H1 (cell line): ENCODE measurements around the gene SFT2D1. TPM values are rescaled to one million over a fixed set of nuclear protein-coding genes. Genes with fewer than 3 reads are reported as not detected.

Experiments
- CTCF ChIA-PET: fragments of 300-600 bp; sonication (Branson Sonifier 250); formaldehyde crosslinking; loops from one replicate; lab custom pipeline; 2021; ENCODE audit not compliant: partially characterized antibody; lab: Charles Lee
- POLR2A ChIA-PET: fragments of 300-600 bp; sonication (Branson Sonifier 250); formaldehyde crosslinking; loops from one replicate; lab custom pipeline; 2021; ENCODE audit warnings: inconsistent platforms; ENCODE audit not compliant: partially characterized antibody; lab: Charles Lee
- DNase-seq, 2 experiments: peaks; one replicate each; pipeline versions ENCODE4 v3.0.0 to v3.0.0-alpha.2; 2010 to 2022; ENCODE audit warnings: low spot score in 2 of 2, low read depth in 1 of 2, mixed read lengths in 1 of 2
- FAIRE-seq: peaks from 2 replicates; lab custom pipeline; 2011; peaks lifted over from hg19 to GRCh38; lab: Jason Lieb, UNC
- H2AFZ ChIP-seq: 2 replicates; pipeline ENCODE4 v1.8.1; 2012; ENCODE audit warnings: low read length, inconsistent platforms
- H2AK5ac ChIP-seq: 2 replicates; pipeline ENCODE4 v1.6.1; 2013; ENCODE audit warnings: low read depth, low read length
- H2BK120ac ChIP-seq: replicated peaks from 2 replicates; pipeline ENCODE3; 2013; ENCODE audit warnings: low read depth, low read length, inconsistent platforms
- H2BK12ac ChIP-seq: 2 replicates; pipeline ENCODE4 v1.6.1; 2013; ENCODE audit warnings: low read depth, low read length
- H2BK15ac ChIP-seq: 2 replicates; pipeline ENCODE4 v1.6.1; 2013; ENCODE audit warnings: low read length
- H2BK20ac ChIP-seq: 2 replicates; pipeline ENCODE4 v1.6.1; 2013; ENCODE audit warnings: low read length
- H2BK5ac ChIP-seq: 2 replicates; pipeline ENCODE4 v1.6.1; 2013; ENCODE audit warnings: low read depth, low read length
- H3K14ac ChIP-seq: 2 replicates; pipeline ENCODE4 v1.6.1; 2013; ENCODE audit warnings: inconsistent platforms; ENCODE audit not compliant: insufficient read length
- H3K18ac ChIP-seq: 2 replicates; pipeline ENCODE4 v1.6.1; 2013; ENCODE audit warnings: low read length; ENCODE audit errors: extremely low read depth
- H3K23ac ChIP-seq: 2 replicates; pipeline ENCODE4 v1.6.1; 2013; ENCODE audit warnings: inconsistent platforms; ENCODE audit not compliant: insufficient read length
- H3K23me2 ChIP-seq: 2 replicates; pipeline ENCODE4 v1.6.1; 2013; ENCODE audit warnings: low read depth, low read length
- H3K27ac ChIP-seq: 2 replicates; pipeline ENCODE4 v1.6.1; 2011; ENCODE audit warnings: low read depth, low read length, inconsistent platforms
- H3K27me3 ChIP-seq, 4 experiments: replicated peaks in 1 of 4; 1 replicate in 1 of 4; 2 replicates in 3 of 4; pipeline versions ENCODE4 v1.6.1 to v1.8.1; 2011 to 2013; ENCODE audit warnings: low read length in 3 of 4, mild to moderate bottlenecking in 3 of 4, inconsistent platforms in 2 of 4, mixed read lengths in 2 of 4, moderate library complexity in 1 of 4; ENCODE audit not compliant: control insufficient read depth in 3 of 4, insufficient read depth in 3 of 4; ENCODE audit errors: extremely low read depth in 1 of 4
- H3K36me3 ChIP-seq, 4 experiments: 2 replicates each; pipeline versions ENCODE4 v1.6.1 to v1.8.1; 2011 to 2013; ENCODE audit warnings: mild to moderate bottlenecking in 4 of 4, low read length in 3 of 4, moderate library complexity in 2 of 4, control low read depth in 1 of 4, inconsistent platforms in 1 of 4; ENCODE audit not compliant: insufficient read depth in 4 of 4, control insufficient read depth in 2 of 4
- H3K4ac ChIP-seq: replicated peaks from 2 replicates; pipeline ENCODE3; 2013; ENCODE audit warnings: low read length, low read depth, mixed read lengths, inconsistent platforms; ENCODE audit not compliant: insufficient read length
- H3K4me1 ChIP-seq, 4 experiments: replicated peaks in 1 of 4; 1 replicate in 1 of 4; 2 replicates in 3 of 4; pipeline versions ENCODE4 v1.6.1 to v1.8.1; 2011 to 2013; ENCODE audit warnings: low read length in 3 of 4, inconsistent platforms in 2 of 4, mixed read lengths in 1 of 4; ENCODE audit not compliant: insufficient read depth in 4 of 4, control insufficient read depth in 3 of 4
- H3K4me2 ChIP-seq, 2 experiments: 2 replicates each; pipeline versions ENCODE4 v1.6.1 to v1.8.1; 2011 to 2013; ENCODE audit warnings: low read depth in 2 of 2, low read length in 2 of 2, control low read depth in 1 of 2, inconsistent platforms in 1 of 2, mild to moderate bottlenecking in 1 of 2; ENCODE audit not compliant: insufficient read depth in 1 of 2
- H3K4me3 ChIP-seq, 4 experiments: fragments of 200-600, 300-600 bp in 1 of 4; sonication (generic), shearing (Covaris generic), sonication (Bioruptor Twin) in 1 of 4; 2 replicates each; pipeline versions ENCODE4 v1.5.1 to v1.8.1; 2011 to 2016; ENCODE audit warnings: low read length in 4 of 4, low read depth in 3 of 4, control low read depth in 2 of 4, inconsistent platforms in 2 of 4, mild to moderate bottlenecking in 2 of 4, mixed read lengths in 1 of 4, moderate library complexity in 1 of 4; ENCODE audit not compliant: insufficient read depth in 2 of 4; ENCODE audit errors: extremely low read depth in 1 of 4
- H3K56ac ChIP-seq: replicated peaks from 2 replicates; pipeline ENCODE3; 2013; ENCODE audit warnings: low read depth, mild to moderate bottlenecking, mixed read lengths, low read length, inconsistent platforms; ENCODE audit not compliant: insufficient read length
- H3K79me1 ChIP-seq: 2 replicates; pipeline ENCODE4 v1.6.1; 2013; ENCODE audit warnings: low read depth, low read length, control low read depth
- H3K79me2 ChIP-seq, 2 experiments: 2 replicates each; pipeline versions ENCODE4 v1.6.1 to v1.8.1; 2012 to 2013; ENCODE audit warnings: low read length in 2 of 2, mild to moderate bottlenecking in 2 of 2, inconsistent platforms in 1 of 2; ENCODE audit not compliant: insufficient read depth in 2 of 2, control insufficient read depth in 1 of 2
- H3K9ac ChIP-seq, 4 experiments: replicated peaks in 1 of 4; 1 replicate in 1 of 4; 2 replicates in 3 of 4; pipeline versions ENCODE4 v1.6.1 to v1.8.1; 2011 to 2013; ENCODE audit warnings: low read depth in 3 of 4, low read length in 3 of 4, control low read depth in 2 of 4, mild to moderate bottlenecking in 2 of 4, moderate library complexity in 2 of 4, inconsistent platforms in 1 of 4; ENCODE audit errors: extremely low read depth in 1 of 4
- H3K9me3 ChIP-seq, 2 experiments: 2 replicates each; pipeline versions ENCODE4 v1.6.1 to v1.8.1; 2012 to 2013; ENCODE audit warnings: mild to moderate bottlenecking in 2 of 2, moderate library complexity in 2 of 2, control low read depth in 1 of 2, inconsistent platforms in 1 of 2, low read depth in 1 of 2, low read length in 1 of 2, mixed read lengths in 1 of 2; ENCODE audit not compliant: insufficient read depth in 2 of 2
- H4K20me1 ChIP-seq, 2 experiments: replicated peaks in 1 of 2; 2 replicates each; pipeline versions ENCODE3 to v1.8.1; 2011 to 2013; ENCODE audit warnings: inconsistent platforms in 2 of 2, low read length in 2 of 2, mild to moderate bottlenecking in 1 of 2; ENCODE audit not compliant: insufficient read depth in 2 of 2, control insufficient read depth in 1 of 2
- H4K5ac ChIP-seq: 2 replicates; pipeline ENCODE4 v1.6.1; 2013; ENCODE audit warnings: low read length, low read depth, mixed read lengths, inconsistent platforms; ENCODE audit not compliant: insufficient read length
- H4K8ac ChIP-seq: 2 replicates; pipeline ENCODE4 v1.8.0; 2013; ENCODE audit warnings: mild to moderate bottlenecking, moderate library complexity, low read length, inconsistent platforms; ENCODE audit not compliant: insufficient read depth; ENCODE audit errors: extremely low read depth
- H4K91ac ChIP-seq: replicated peaks from 2 replicates; pipeline ENCODE3; 2013; ENCODE audit warnings: low read length, mixed read lengths, inconsistent platforms; ENCODE audit not compliant: insufficient read length
- CBX8 ChIP-seq: fragments of 300-800, 300-1000 bp; sonication (generic); IDR thresholded peaks from 2 replicates; pipeline ENCODE4 v1.7.1; 2016; ENCODE audit warnings: low read depth, low read length, borderline replicate concordance
- SUZ12 ChIP-seq: fragments of 200-600 bp; sonication (generic); IDR thresholded peaks from 2 replicates; pipeline ENCODE4 v1.6.1; 2012; ENCODE audit warnings: mild to moderate bottlenecking, inconsistent platforms, low read length, moderate library complexity, mixed read lengths
- TAF7 ChIP-seq: optimal IDR thresholded peaks from 2 replicates; pipeline ENCODE3; 2011; ENCODE audit warnings: low read depth, mild to moderate bottlenecking, inconsistent platforms, low read length, moderate library complexity, borderline replicate concordance
- TEAD4 ChIP-seq: IDR thresholded peaks from 2 replicates; pipeline ENCODE4 v1.6.1; 2012; ENCODE audit warnings: low read depth, low read length, inconsistent platforms, mixed read lengths
- ZNF274 ChIP-seq: IDR thresholded peaks from 2 replicates; pipeline ENCODE4 v1.7.0; 2012; ENCODE audit warnings: low read length, borderline replicate concordance; ENCODE audit errors: extremely low read depth
- WGBS, 2 experiments: shearing (Covaris generic) in 1 of 2; methylation state at CpG; one replicate each; pipeline versions ENCODE4 v1.1.6 to v1.1.7; 2013 to 2015; ENCODE audit warnings: low lambda C conversion rate in 2 of 2, mixed read lengths in 2 of 2, inconsistent platforms in 1 of 2, low coverage in 1 of 2, missing lambda C conversion rate in 1 of 2; ENCODE audit not compliant: insufficient replicate concordance in 2 of 2, insufficient coverage in 1 of 2, insufficient read length in 1 of 2; ENCODE audit errors: extremely low coverage in 1 of 2, missing lambda C conversion rate in 1 of 2; 5-methylcytosine and 5-hydroxymethylcytosine counted together
- polyA plus RNA-seq, 7 experiments: library from polyadenylated mRNA; depleted of rRNA in 3 of 7; stranded (reverse) in 5 of 7; unstranded in 2 of 7; fragments of >200 nt in 5 of 7; fragments of 200-250 nt in 2 of 7; gene quantifications; 1 replicate in 5 of 7; 2 replicates in 1 of 7; 4 replicates in 1 of 7; pipeline versions ENCODE4 v1.2.1 to v1.2.3, GENCODE V29; 2011 to 2013; ENCODE audit warnings: missing spikeins in 2 of 7, mixed read lengths in 2 of 7
- total RNA-seq: library from RNA; stranded (reverse); fragmentation: NEBNext Ultra II Directional; extraction: Animal tissue kit (Norgen Biotek cat#: 25700); gene quantifications from 2 replicates; pipeline ENCODE4 v1.2.1, GENCODE V29; 2021

The SFT2D1 gene
- total and polyA plus RNA-seq, 2 of the 8 experiments (the other 6 are each of a cell fraction or from before 2014, with no cell fraction given), result 52.3 to 76.1 TPM

- Histone ChIP-seq H4K5ac (no peak overlapping the region), H3K56ac (no peak overlapping the region), H3K79me2 (no peaks in the 10 kb centered on the region), H3K4me3 (no peak overlapping the region), H3K4ac (no peak overlapping the region), H3K23me2 (no peaks in the 10 kb centered on the region), H2BK15ac (no peak overlapping the region), H3K27ac (no peak overlapping the region), H4K91ac (no peak overlapping the region), H2AFZ (no peak overlapping the region), H3K14ac (no peak overlapping the region), H3K4me1 (0 out of 7 replicates have a peak, but pooled peaks cover 0 to 2% (median 0%) of the 10 kb centered on the region in 4 experiments), H3K9ac (no peak overlapping the region), H3K9me3 (no peaks in the 10 kb centered on the region), H4K20me1 (peaks cover 0 to 4% of the 10 kb centered on the region in 2 experiments), H2BK20ac (0 out of 2 replicates have a peak overlapping the region, but pooled peaks have one; percentile 4), H3K23ac (no peak overlapping the region), H3K79me1 (no peaks in the 10 kb centered on the region; the same call in 1 of the 2 replicates), H2AK5ac (0 out of 2 replicates have a peak overlapping the region, but pooled peaks have one; percentile 24), H2BK12ac (0 out of 2 replicates have a peak overlapping the region, but pooled peaks have one; percentile 50), H2BK5ac (peak overlapping the region; percentile 52; the same call in 1 of the 2 replicates), H3K36me3 (peaks cover 0 to 24% (median 4%) of the 10 kb centered on the region in 4 experiments; a peak in 4 of 8 replicates), H3K4me2 (no peak overlapping the region), H4K8ac (no peak overlapping the region), H2BK120ac (no peak overlapping the region), H3K18ac (no peak overlapping the region; the same call in 1 of the 2 replicates), H3K27me3 (no peaks in the 10 kb centered on the region)
- no peak for TF ChIP-seq TAF7
- no peak for TF ChIP-seq ZNF274
- no peak for TF ChIP-seq SUZ12
- TF ChIP-seq TEAD4, result no peak
- no peak for TF ChIP-seq CBX8
- POLR2A ChIA-PET, result interaction anchor here (1.1 to 1.7 kb wide), 4 partner anchors 8 to 15 kb away, joined by 3 to 4 read pairs (median 4); partner anchors contain the start of gene PRR18
- FAIRE-seq, result no peak
- 88% methylated on average over 16 of the region's 18 CpGs; no CpG with 5 or more reads in 1 of the 2 experiments for WGBS, 2 experiments
- DNase-seq, result no peak
- CTCF ChIA-PET, result interaction anchor here (0.8 to 4.0 kb wide), 11 partner anchors 9 to 82 kb away, joined by 3 to 27 read pairs (median 5); no protein-coding TSS in a partner anchor
These were observed 23.4 kb downstream of the SFT2D1 start for GRCh38 chr6:166318649-166319600.
